SK-N-MC (cell line): ENCODE results near the gene IGIP.
A peak's percentile ranks its signal among the peaks of the same experiment; 100 is the strongest.

Experiments used
- DNase-seq: peaks from one replicate; pipeline ENCODE4 v3.0.0-alpha.2; 2011; ENCODE audit warnings: low read depth, low spot score
- H3K27ac ChIP-seq: fragments of 200-600 bp; sonication (generic); 2 replicates; pipeline ENCODE4 v1.5.1; 2016; ENCODE audit warnings: mixed run types
- H3K36me3 ChIP-seq: fragments of 200-600 bp; sonication (generic); 2 replicates; pipeline ENCODE4 v1.6.1; 2017; ENCODE audit warnings: antibody characterized with exemption, low read length, mixed read lengths; ENCODE audit not compliant: insufficient read depth
- H3K4me3 ChIP-seq: fragments of 200-600 bp; sonication (generic); 2 replicates; pipeline ENCODE4 v1.5.1; 2016
- H3K9ac ChIP-seq: fragments of 200-600 bp; sonication (generic); 2 replicates; pipeline ENCODE4 v1.8.0; 2017; ENCODE audit warnings: mixed run types, mixed read lengths; ENCODE audit not compliant: insufficient read length
- H3K9me3 ChIP-seq: fragments of 200-600 bp; sonication (generic); 2 replicates; pipeline ENCODE4 v1.6.1; 2017; ENCODE audit warnings: low read depth, mild to moderate bottlenecking, antibody characterized with exemption, low read length, moderate library complexity, mixed read lengths
- EZH2 ChIP-seq: fragments of 200-600 bp; sonication (generic); IDR thresholded peaks from one replicate; pipeline ENCODE4 v1.6.1; 2017; ENCODE audit warnings: antibody characterized with exemption
- FOXP2 ChIP-seq: optimal IDR thresholded peaks from 2 replicates; pipeline ENCODE3; 2011; ENCODE audit warnings: mild to moderate bottlenecking, moderate library complexity; ENCODE audit not compliant: insufficient read depth; ENCODE audit errors: extremely low read length, control extremely low read depth
- POLR2AphosphoS5 ChIP-seq: IDR thresholded peaks from 2 replicates; pipeline ENCODE4 v1.6.1; 2012; ENCODE audit warnings: mild to moderate bottlenecking, low read depth, low read length, borderline replicate concordance

The IGIP gene

DNA sequence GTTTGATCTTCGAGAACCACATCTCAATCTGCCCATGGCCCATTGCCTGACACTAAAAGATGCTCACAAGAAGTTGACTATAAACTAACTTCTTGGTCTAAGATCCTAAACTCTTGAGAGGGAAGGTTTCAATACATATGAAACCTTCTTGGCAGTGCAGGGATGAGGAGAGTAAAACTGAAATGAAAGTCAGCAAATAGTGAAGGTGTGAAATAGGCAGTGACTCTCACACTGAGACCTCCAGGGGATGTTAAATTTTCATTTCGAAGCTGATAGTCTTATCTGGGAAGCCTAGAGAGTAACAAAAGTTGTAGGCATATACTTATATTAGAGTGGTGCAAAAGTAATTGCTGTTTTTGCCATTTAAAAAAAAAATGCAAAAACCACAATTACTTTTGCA lies 48.3 kb downstream of the IGIP start:
- no peaks in the 10 kb centered on the region for H3K36me3 ChIP-seq
- peak overlapping the region; percentile 99 for H3K4me3 ChIP-seq
- TF ChIP-seq EZH2 (no peak), FOXP2 (no peak), POLR2AphosphoS5 (no peak)
- no peaks in the 10 kb centered on the region for H3K9me3 ChIP-seq
- no peak overlapping the region for H3K27ac ChIP-seq
- H3K9ac ChIP-seq = no peak overlapping the region
- no peak for DNase-seq

- H3K27ac ChIP-seq = peak within 1 kb of the TSS; percentile 82
- DNase-seq = peak; percentile 52
- TF ChIP-seq FOXP2 (no peak), POLR2AphosphoS5 (peak; percentile 86), EZH2 (no peak)
- H3K9me3 ChIP-seq = no peaks in the 10 kb centered on the region
- H3K4me3 ChIP-seq = peak within 1 kb of the TSS; percentile 99
- no peaks in the 10 kb centered on the region for H3K36me3 ChIP-seq
- peak within 1 kb of the TSS; percentile 84 for H3K9ac ChIP-seq
These were observed 49.0 kb downstream of the IGIP start, which contains the start of gene CYSTM1 for GRCh38 chr5:140174465-140175366. Gene CYSTM1, plus strand, starts transcription at chr5:140175188. Its CDS starts 19,278 bp downstream, at chr5:140194466.

DNA sequence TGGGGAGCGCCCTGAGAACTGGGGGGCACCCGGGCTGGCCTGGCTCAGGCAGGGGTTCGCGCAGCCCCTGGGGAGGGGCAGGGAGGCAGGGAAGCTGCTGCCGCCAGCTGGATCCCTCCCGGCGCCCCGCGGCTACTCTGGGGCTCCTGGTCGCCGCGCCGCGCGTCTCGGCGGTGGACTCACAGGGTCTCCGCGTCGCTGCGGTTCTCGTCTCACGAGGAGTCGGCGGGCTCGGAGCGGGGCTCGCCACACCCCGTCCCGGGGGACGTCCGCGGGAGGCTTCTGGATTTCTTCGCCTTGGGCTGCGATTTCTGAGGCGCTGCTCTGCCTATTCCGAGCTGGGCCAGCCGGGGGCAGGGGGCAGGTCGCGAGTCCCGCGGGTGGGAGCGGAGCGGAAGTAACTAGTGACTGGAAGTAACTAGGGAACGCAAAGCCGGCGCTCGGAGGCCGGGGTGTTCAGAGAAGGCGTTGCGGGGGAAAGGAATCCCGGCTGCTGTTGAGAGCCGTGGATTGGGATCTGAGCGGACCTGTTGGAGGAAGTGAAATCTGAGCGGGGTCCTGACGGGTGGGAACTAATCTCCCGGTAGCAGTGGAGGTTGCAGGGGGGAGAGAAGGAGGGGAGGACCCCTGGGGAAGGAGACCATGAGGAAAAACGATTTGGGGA lies 49.8 kb downstream of the IGIP start:
- H3K27ac ChIP-seq = peak overlapping the region; percentile 82
- no peak for DNase-seq

DNA sequence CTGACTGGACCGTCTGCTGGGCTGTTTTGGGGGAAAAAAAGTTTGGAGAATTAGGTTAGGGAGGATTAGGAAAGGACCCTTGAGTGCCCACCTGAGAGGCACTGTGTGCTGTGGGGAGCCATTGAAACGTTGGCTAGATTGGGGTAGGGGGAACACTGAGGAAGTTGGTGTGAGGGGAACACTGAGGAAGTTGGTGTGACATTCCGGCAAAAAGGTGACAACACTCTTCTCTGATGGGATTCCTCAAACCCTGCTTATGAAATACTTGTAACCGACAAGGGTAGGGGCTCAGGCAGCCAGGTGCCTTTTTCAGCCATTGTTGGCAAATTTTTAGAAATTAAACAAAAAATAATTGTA lies 50.3 kb downstream of the IGIP start:
- TF ChIP-seq POLR2AphosphoS5 (no peak), EZH2 (no peak), FOXP2 (no peak)
- Histone ChIP-seq H3K27ac (peak overlapping the region; percentile 82), H3K36me3 (no peaks in the 10 kb centered on the region), H3K9ac (peak overlapping the region; percentile 84), H3K4me3 (peak overlapping the region; percentile 99), H3K9me3 (no peaks in the 10 kb centered on the region)
- DNase-seq = no peak

More for the DNA sequence above, 49.8 kb downstream of the IGIP start:
- Histone ChIP-seq H3K4me3 (peak overlapping the region; percentile 99), H3K9me3 (no peaks in the 10 kb centered on the region), H3K36me3 (no peaks in the 10 kb centered on the region), H3K9ac (peak overlapping the region; percentile 84)
- TF ChIP-seq POLR2AphosphoS5 (peak; percentile 53; the same call in 1 of the 2 replicates), FOXP2 (no peak), EZH2 (no peak)

- Histone ChIP-seq H3K9me3 (no peaks in the 10 kb centered on the region), H3K36me3 (no peaks in the 10 kb centered on the region), H3K4me3 (no peak overlapping the region), H3K27ac (no peak overlapping the region), H3K9ac (no peak overlapping the region)
- DNase-seq = no peak
- TF ChIP-seq POLR2AphosphoS5 = no peak
These were observed 52.3 kb downstream of the IGIP start for GRCh38 chr5:140178086-140178410.

- Histone ChIP-seq H3K36me3 (no peaks in the 10 kb centered on the region), H3K9ac (no peak overlapping the region), H3K9me3 (no peaks in the 10 kb centered on the region), H3K27ac (no peak overlapping the region), H3K4me3 (no peak overlapping the region)
- DNase-seq = no peak
- TF ChIP-seq EZH2 (no peak), POLR2AphosphoS5 (no peak), FOXP2 (no peak)
These were observed 52.9 kb downstream of the IGIP start for GRCh38 chr5:140178482-140179116.
